HG03095 (cell line): Measurements from ENCODE around the gene ABHD17C.

Experiments used
- ATAC-seq: cut with Tn5 transposase; IDR thresholded peaks from one replicate; pipeline ENCODE4 v1.9.1; 2021; ENCODE audit warnings: moderate library complexity; ENCODE audit not compliant: unreplicated experiment

The ABHD17C gene

GRCh38 chr15:80780416-80781221, 85.5 kb downstream of the ABHD17C start:
- no peak for ATAC-seq

GRCh38 chr15:80783260-80783659, 88.2 kb downstream of the ABHD17C start:
- no peak for ATAC-seq

- ATAC-seq = no peak
Observed at GRCh38 chr15:80785335-80785734, 90.2 kb downstream of the ABHD17C start.

GRCh38 chr15:80785811-80786354, 90.8 kb downstream of the ABHD17C start:
- ATAC-seq = no peak

- no peak for ATAC-seq
Observed at GRCh38 chr15:80787316-80787715, 92.2 kb downstream of the ABHD17C start.

- no peak for ATAC-seq
Observed at GRCh38 chr15:80788536-80788935, 93.4 kb downstream of the ABHD17C start.

GRCh38 chr15:80789296-80789695, 94.2 kb downstream of the ABHD17C start:
- ATAC-seq = no peak

GRCh38 chr15:80789796-80790195, 94.7 kb downstream of the ABHD17C start:
- no peak for ATAC-seq

GRCh38 chr15:80790236-80790635, 95.1 kb downstream of the ABHD17C start:
- ATAC-seq = no peak

- no peak for ATAC-seq
Observed at GRCh38 chr15:80791004-80791403, 95.9 kb downstream of the ABHD17C start.

GRCh38 chr15:80796407-80796806, 101.3 kb downstream of the ABHD17C start:
- no peak for ATAC-seq

GRCh38 chr15:80798911-80799310, 103.8 kb downstream of the ABHD17C start:
- no peak for ATAC-seq

- no peak for ATAC-seq
Observed at GRCh38 chr15:80800067-80800466, 105.0 kb downstream of the ABHD17C start.

- ATAC-seq = no peak
Observed at GRCh38 chr15:80801891-80802680, 107.0 kb downstream of the ABHD17C start.

GRCh38 chr15:80803580-80804525, 108.7 kb downstream of the ABHD17C start:
- ATAC-seq = no peak

GRCh38 chr15:80804970-80805495, 109.9 kb downstream of the ABHD17C start:
- no peak for ATAC-seq
